ENCODE results near the gene GRIP2. TPM values are rescaled to one million over a fixed set of nuclear protein-coding genes. Genes with fewer than 3 reads are reported as not detected.

Gene GRIP2
- total and polyA plus RNA-seq, 2 donors (not counting 3 experiments of a cell fraction or from before 2014, with no cell fraction given), result not detected

- no peaks in the 10 kb centered on the region for H3K9me3 ChIP-seq (replicated peaks; ENCODE audit: control insufficient read depth, insufficient read depth, low read length)
- peak; percentile 50 for DNase-seq (ENCODE audit: low read depth, low spot score)
- no peaks in the 10 kb centered on the region for H4K20me1 ChIP-seq (replicated peaks; ENCODE audit: control insufficient read depth, extremely low read depth, insufficient read depth, low read length)
- H3K27ac ChIP-seq (ENCODE audit: insufficient read depth, low read depth, low read length), result no peak overlapping the region
- no peaks in the 10 kb centered on the region for H3K9me1 ChIP-seq (replicated peaks; ENCODE audit: control insufficient read depth, extremely low read depth, insufficient read depth, low read length)
- no peak for TF ChIP-seq MAX (IDR thresholded peaks at IDR 0.05; ENCODE audit: insufficient read depth, insufficient read length)
- no peak for TF ChIP-seq JUN (IDR thresholded peaks at IDR 0.05; ENCODE audit: borderline replicate concordance, insufficient read depth, insufficient read length, low read depth)
- TF ChIP-seq POLR2AphosphoS5 (IDR thresholded peaks at IDR 0.05; ENCODE audit: insufficient read depth, low read depth, low read length), result no peak
- TF ChIP-seq MYC (IDR thresholded peaks at IDR 0.05; ENCODE audit: low read depth, low read length), result no peak
- no peak for TF ChIP-seq EZH2 (IDR thresholded peaks at IDR 0.05; ENCODE audit: borderline replicate concordance, low read depth, low read length, severe bottlenecking)
- TF ChIP-seq FOS (IDR thresholded peaks at IDR 0.05; ENCODE audit: borderline replicate concordance, insufficient read depth, low read length), result no peak
- TF ChIP-seq POLR2A (IDR thresholded peaks at IDR 0.05; ENCODE audit: low read depth, low read length), result no peak
- TF ChIP-seq CTCF (IDR thresholded peaks at IDR 0.05; ENCODE audit: extremely low read depth in 1 of 2, insufficient read depth in 1 of 2, low read depth in 1 of 2, low read length in 2 of 2), result no peak
- TF ChIP-seq GATA2 (IDR thresholded peaks at IDR 0.05; ENCODE audit: insufficient read depth, insufficient read length, low read depth, low read length), result no peak
- H3K36me3 ChIP-seq (ENCODE audit: control insufficient read depth in 2 of 2, extremely low read depth in 1 of 2, insufficient read depth in 2 of 2, low read length in 2 of 2), result peaks cover under 1 to 4% of the 10 kb centered on the region in 2 experiments
- no peak overlapping the region for H3K4me2 ChIP-seq (ENCODE audit: insufficient read depth, low read length)
- H3K4me3 ChIP-seq (replicated peaks in 1 of 3; ENCODE audit: insufficient read depth in 1 of 3, low read depth in 1 of 3, low read length in 3 of 3), result no peak overlapping the region
- CTCF ChIA-PET, result interaction anchor here (1.0 to 5.4 kb wide), 4 partner anchors 12 to 237 kb away, joined by 3 to 34 read pairs (median 4); partner anchors contain the start of gene SLC6A6
- POLR2A ChIA-PET, result interaction anchor here (1.1 to 3.3 kb wide), 2 partner anchors 9 to 12 kb away, joined by 4 to 20 read pairs; no protein-coding TSS in a partner anchor
- dilution Hi-C loops (cut with MboI; ENCODE audit: extremely low pct_ligation_motif_present, low sequenced_read_pairs) (no loop called here), intact Hi-C loops (cut with micrococcal nuclease) (loop anchor here (1.0 kb wide), 1 partner anchor 20 kb away; no protein-coding TSS in a partner anchor)
- no peak overlapping the region for H3K9ac ChIP-seq (replicated peaks; ENCODE audit: extremely low read depth, insufficient read depth, low read length)
- peaks cover 16% of the 10 kb centered on the region for H3K79me2 ChIP-seq (ENCODE audit: control insufficient read depth, insufficient read depth, low read length)
- FAIRE-seq, result no peak
- H2AFZ ChIP-seq (ENCODE audit: low read depth, low read length), result no peak overlapping the region
- BruUV-seq (replicated peaks), result no TSS peak
- H3K4me1 ChIP-seq (ENCODE audit: control insufficient read depth, extremely low read depth, insufficient read depth, low read length), result peaks cover 43% of the 10 kb centered on the region
- H3K27me3 ChIP-seq (ENCODE audit: control insufficient read depth in 2 of 2, insufficient read depth in 2 of 2, low read length in 2 of 2), result no peaks in the 10 kb centered on the region
Measured at GRCh38 chr3:14440531-14441239, 99.5 kb downstream of the GRIP2 start.

Data from endothelial cell of umbilical vein (primary cell).